LHCN-M2 (cell line): ENCODE measurements around the gene RAB20. TPM values are rescaled to one million over a fixed set of nuclear protein-coding genes. Genes with fewer than 3 reads are reported as not detected.

Experiments used
- total RNA-seq: library from RNA; depleted of rRNA; stranded (reverse); fragments of >200 nt; gene quantifications from 2 replicates; pipeline ENCODE4 v1.2.3, GENCODE V29; 2014; rRNA removed

The RAB20 gene
- total RNA-seq, 1 experiment from 2014 or later = 6.2 TPM

Other genes with a start within 250 kb of the RAB20 start
- gene NAXD, start 53.8 kb upstream of the RAB20 start, total RNA-seq = 23.5 and 25.9 TPM in 2 replicates
- gene CARS2, start 144.4 kb upstream of the RAB20 start, total RNA-seq = 94.8 and 114 TPM in 2 replicates
- gene ING1, start 152.0 kb upstream of the RAB20 start, total RNA-seq = 7.8 and 14.8 TPM in 2 replicates